GM23338 (cell line): ENCODE measurements around the gene DNLZ. TPM values are rescaled to one million over a fixed set of nuclear protein-coding genes. Genes with fewer than 3 reads are reported as not detected.

Experiments used
- ATAC-seq: fragments of 200-7000 bp; cut with Tn5 transposase; 3 replicates; pipeline ENCODE4 v1.9.1; 2020
- DNase-seq: peaks from one replicate; pipeline ENCODE4 v3.0.0-alpha.2; 2015; ENCODE audit warnings: low spot score
- H2AFZ ChIP-seq: fragments of 200-600 bp; sonication (generic); 2 replicates; pipeline ENCODE4 v1.8.0; 2016; ENCODE audit warnings: antibody characterized with exemption, mild to moderate bottlenecking, moderate library complexity
- H3F3A ChIP-seq: fragments of 200-600 bp; sonication (generic); replicated peaks from 2 replicates; pipeline ENCODE4 v1.8.0; 2017; ENCODE audit warnings: antibody characterized with exemption, mixed run types, low read depth
- H3K27ac ChIP-seq: fragments of 200-600 bp; sonication (generic); 2 replicates; pipeline ENCODE4 v1.6.1; 2016; ENCODE audit warnings: low read depth
- H3K27me3 ChIP-seq: fragments of 200-600 bp; sonication (generic); 2 replicates; pipeline ENCODE4 v1.8.0; 2016; ENCODE audit warnings: mild to moderate bottlenecking, mixed run types, moderate library complexity; ENCODE audit not compliant: insufficient read depth
- H3K36me3 ChIP-seq: fragments of 200-600 bp; sonication (generic); 2 replicates; pipeline ENCODE4 v1.8.0; 2016; ENCODE audit warnings: mild to moderate bottlenecking; ENCODE audit not compliant: insufficient read depth
- H3K4me1 ChIP-seq: fragments of 200-600 bp; sonication (generic); 2 replicates; pipeline ENCODE4 v1.8.0; 2016; ENCODE audit warnings: mild to moderate bottlenecking, moderate library complexity; ENCODE audit not compliant: insufficient read depth
- H3K4me2 ChIP-seq: fragments of 200-600 bp; sonication (generic); 2 replicates; pipeline ENCODE4 v1.7.1; 2017; ENCODE audit warnings: mixed run types
- H3K4me3 ChIP-seq: fragments of 200-600 bp; sonication (generic); 2 replicates; pipeline ENCODE4 v1.6.1; 2016; ENCODE audit warnings: mixed run types
- H3K79me2 ChIP-seq: fragments of 200-600 bp; sonication (generic); replicated peaks from 2 replicates; pipeline ENCODE4 v1.8.0; 2017; ENCODE audit warnings: mild to moderate bottlenecking; ENCODE audit not compliant: insufficient read depth
- H3K9me2 ChIP-seq: fragments of 200-600 bp; sonication (generic); 2 replicates; pipeline ENCODE4 v1.8.0; 2017; ENCODE audit not compliant: insufficient read depth
- H4K20me1 ChIP-seq: fragments of 200-600 bp; sonication (generic); replicated peaks from 2 replicates; pipeline ENCODE4 v1.8.0; 2017; ENCODE audit warnings: mild to moderate bottlenecking; ENCODE audit not compliant: insufficient read depth
- H3K27ac Mint-ChIP-seq: 2 replicates; pipeline ENCODE4 v1.8.0; 2020; ENCODE audit warnings: inconsistent platforms, mild to moderate bottlenecking, moderate library complexity, mixed read lengths
- H3K27me3 Mint-ChIP-seq: 3 replicates; pipeline ENCODE4 v1.8.0; 2022; ENCODE audit warnings: low read depth, mild to moderate bottlenecking, moderate library complexity, mixed read lengths, inconsistent platforms; ENCODE audit not compliant: insufficient read depth, poor library complexity
- H3K36me3 Mint-ChIP-seq: 3 replicates; pipeline ENCODE4 v1.8.0; 2021; ENCODE audit warnings: low read depth, mild to moderate bottlenecking, inconsistent platforms, moderate library complexity, mixed read lengths
- H3K4me1 Mint-ChIP-seq: 3 replicates; pipeline ENCODE4 v1.8.0; 2020; ENCODE audit warnings: mild to moderate bottlenecking, inconsistent platforms, mixed read lengths
- H3K4me3 Mint-ChIP-seq: 3 replicates; pipeline ENCODE4 v1.8.0; 2021; ENCODE audit warnings: moderate library complexity, mild to moderate bottlenecking, inconsistent platforms, mixed read lengths
- H3K9me3 Mint-ChIP-seq: 3 replicates; pipeline ENCODE4 v1.8.0; 2020; ENCODE audit warnings: moderate library complexity, mild to moderate bottlenecking, inconsistent platforms, mixed read lengths
- CREB1 ChIP-seq: fragments of 250-450 bp; sonication (Bioruptor Pico); IDR thresholded peaks from 2 replicates; pipeline ENCODE4 v1.5.0; 2020; ENCODE audit warnings: low read depth, mild to moderate bottlenecking, moderate library complexity
- ETS1 ChIP-seq: IDR thresholded peaks from 2 replicates; pipeline ENCODE4 v1.6.1; 2016; ENCODE audit warnings: antibody characterized with exemption
- EZH2 ChIP-seq: fragments of 200-600 bp; sonication (generic); IDR thresholded peaks from one replicate; pipeline ENCODE4 v1.8.0; 2017; ENCODE audit warnings: antibody characterized with exemption, mild to moderate bottlenecking, low read depth; ENCODE audit not compliant: unreplicated experiment
- EZH2phosphoT487 ChIP-seq: fragments of 200-600 bp; sonication (generic); IDR thresholded peaks from one replicate; pipeline ENCODE4 v1.8.1; 2018; ENCODE audit warnings: antibody characterized with exemption; ENCODE audit not compliant: unreplicated experiment
- JUNB ChIP-seq: IDR thresholded peaks from one replicate; pipeline ENCODE4 v1.6.1; 2016; ENCODE audit warnings: antibody characterized with exemption; ENCODE audit not compliant: unreplicated experiment
- NANOG ChIP-seq: IDR thresholded peaks from 2 replicates; pipeline ENCODE4 v1.6.1; 2016; ENCODE audit warnings: antibody characterized with exemption, borderline replicate concordance
- POLR2AphosphoS5 ChIP-seq: IDR thresholded peaks from 2 replicates; pipeline ENCODE4 v1.6.1; 2016; ENCODE audit warnings: antibody characterized with exemption, low read depth
- REST ChIP-seq: IDR thresholded peaks from one replicate; pipeline ENCODE4 v1.6.1; 2018; ENCODE audit warnings: antibody characterized with exemption; ENCODE audit not compliant: unreplicated experiment
- STAT1 ChIP-seq: IDR thresholded peaks from one replicate; pipeline ENCODE4 v1.6.1; 2016; ENCODE audit warnings: antibody characterized with exemption; ENCODE audit not compliant: unreplicated experiment
- ZNF114 ChIP-seq: fragments of 250-450 bp; sonication (Bioruptor Pico); IDR thresholded peaks from 2 replicates; pipeline ENCODE4 v1.5.0; 2020; ENCODE audit warnings: mild to moderate bottlenecking, moderate library complexity
- ZNF331 ChIP-seq: fragments of 250-450 bp; sonication (Bioruptor Pico); IDR thresholded peaks from 2 replicates; pipeline ENCODE4 v1.5.0; 2020; ENCODE audit warnings: low read depth, mild to moderate bottlenecking, moderate library complexity
- ZNF462 ChIP-seq: fragments of 250-450 bp; sonication (Bioruptor Pico); IDR thresholded peaks from 2 replicates; pipeline ENCODE4 v1.5.0; 2020; ENCODE audit warnings: mild to moderate bottlenecking, moderate library complexity
- polyA plus RNA-seq: library from polyadenylated mRNA; unstranded; fragments of >200 nt; fragmentation: Nextera tagmentation; extraction: Ambion mirVana; gene quantifications from 2 replicates; pipeline ENCODE4 v1.2.1, GENCODE V29; 2016
- total RNA-seq: library from RNA; depleted of rRNA; stranded (reverse); fragments of >200 nt; shearing (Covaris generic); gene quantifications from 2 replicates; pipeline ENCODE4 v1.2.3, GENCODE V29; 2014
- TF ChIP-seq, protein P1 (sequence below), 2 experiments: fragments of 200-600 bp in 1 of 2; sonication (generic) in 1 of 2; conservative IDR thresholded peaks; 2 replicates each; pipeline versions ENCODE4 v1.5.1 to v1.6.1; 2016 to 2017; ENCODE audit warnings: antibody characterized with exemption in 2 of 2, low read depth in 2 of 2, mild to moderate bottlenecking in 2 of 2, moderate library complexity in 1 of 2

Gene DNLZ
- total and polyA plus RNA-seq, 2 experiments from 2014 or later, result 33.4 to 53.9 TPM

- Mint-ChIP-seq H3K27ac (no peak overlapping the region), H3K4me1 (no peaks in the 10 kb centered on the region), H3K4me3 (no peak overlapping the region), H3K9me3 (no peaks in the 10 kb centered on the region), H3K36me3 (peaks cover 37% of the 10 kb centered on the region), H3K27me3 (no peaks in the 10 kb centered on the region)
- Histone ChIP-seq H3K4me3 (no peak overlapping the region), H3K36me3 (peaks cover 11% of the 10 kb centered on the region; the same call in 1 of the 2 replicates), H3K9me2 (no peaks in the 10 kb centered on the region), H3K27ac (no peak overlapping the region), H3K27me3 (no peaks in the 10 kb centered on the region), H2AFZ (no peak overlapping the region), H4K20me1 (peaks cover 6% of the 10 kb centered on the region; the same call in 1 of the 2 replicates), H3K4me1 (no peaks in the 10 kb centered on the region), H3K4me2 (no peak overlapping the region), H3K79me2 (no peaks in the 10 kb centered on the region), H3F3A (0 out of 2 replicates have a peak, but pooled peaks cover 3% of the 10 kb centered on the region)
- no peak for ATAC-seq
- no peak for DNase-seq
- TF ChIP-seq EZH2 (no peak), STAT1 (no peak), ETS1 (no peak), CREB1 (CRISPR knock-in tag) (no peak), ZNF114 (CRISPR knock-in tag) (no peak), EZH2phosphoT487 (no peak), REST (no peak), POLR2AphosphoS5 (no peak), NANOG (no peak), ZNF462 (CRISPR knock-in tag) (no peak), JUNB (no peak), ZNF331 (CRISPR knock-in tag) (no peak)
- TF ChIP-seq, protein P1, sequence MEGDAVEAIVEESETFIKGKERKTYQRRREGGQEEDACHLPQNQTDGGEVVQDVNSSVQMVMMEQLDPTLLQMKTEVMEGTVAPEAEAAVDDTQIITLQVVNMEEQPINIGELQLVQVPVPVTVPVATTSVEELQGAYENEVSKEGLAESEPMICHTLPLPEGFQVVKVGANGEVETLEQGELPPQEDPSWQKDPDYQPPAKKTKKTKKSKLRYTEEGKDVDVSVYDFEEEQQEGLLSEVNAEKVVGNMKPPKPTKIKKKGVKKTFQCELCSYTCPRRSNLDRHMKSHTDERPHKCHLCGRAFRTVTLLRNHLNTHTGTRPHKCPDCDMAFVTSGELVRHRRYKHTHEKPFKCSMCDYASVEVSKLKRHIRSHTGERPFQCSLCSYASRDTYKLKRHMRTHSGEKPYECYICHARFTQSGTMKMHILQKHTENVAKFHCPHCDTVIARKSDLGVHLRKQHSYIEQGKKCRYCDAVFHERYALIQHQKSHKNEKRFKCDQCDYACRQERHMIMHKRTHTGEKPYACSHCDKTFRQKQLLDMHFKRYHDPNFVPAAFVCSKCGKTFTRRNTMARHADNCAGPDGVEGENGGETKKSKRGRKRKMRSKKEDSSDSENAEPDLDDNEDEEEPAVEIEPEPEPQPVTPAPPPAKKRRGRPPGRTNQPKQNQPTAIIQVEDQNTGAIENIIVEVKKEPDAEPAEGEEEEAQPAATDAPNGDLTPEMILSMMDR (conservative IDR thresholded peaks at IDR 0.05; ENCODE audit: low read depth in 2 of 2), result no peak
Observed at GRCh38 chr9:136381311-136381710, 17.8 kb upstream of the DNLZ start.
